GM19455 (cell line): ENCODE measurements around the gene MED23.
"Not testable (repeated sequence)": the region's sequence is repeated elsewhere in the genome, so short reads cannot be mapped to it uniquely, and the experiment has no call there.

Experiments used
- ATAC-seq: cut with Tn5 transposase; IDR thresholded peaks from one replicate; pipeline ENCODE4 v1.9.1; 2021; ENCODE audit not compliant: unreplicated experiment

MED23 gene

DNA sequence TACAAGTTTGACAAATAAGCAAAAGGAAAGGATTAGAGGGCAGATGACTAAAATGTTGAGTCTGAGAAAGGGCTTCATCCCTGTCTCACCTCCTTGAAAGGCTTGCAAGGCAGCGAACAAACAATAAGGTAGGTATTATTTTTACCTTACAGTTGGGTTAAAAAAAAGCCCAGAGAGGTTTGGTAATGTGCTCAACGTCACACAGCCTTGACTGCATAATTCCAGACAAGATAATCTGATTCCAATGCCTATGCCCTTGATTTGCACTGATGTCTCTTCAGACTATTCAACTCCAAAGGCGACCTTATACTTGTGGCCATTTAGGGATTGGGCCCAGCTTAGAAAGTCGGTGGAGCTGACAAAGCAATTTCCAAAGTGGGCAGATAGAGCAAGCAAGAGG, 53.4 kb downstream of the MED23 start:
- no peak for ATAC-seq

GRCh38 chr6:131574133-131574532, 53.9 kb downstream of the MED23 start:
- ATAC-seq = no peak

DNA sequence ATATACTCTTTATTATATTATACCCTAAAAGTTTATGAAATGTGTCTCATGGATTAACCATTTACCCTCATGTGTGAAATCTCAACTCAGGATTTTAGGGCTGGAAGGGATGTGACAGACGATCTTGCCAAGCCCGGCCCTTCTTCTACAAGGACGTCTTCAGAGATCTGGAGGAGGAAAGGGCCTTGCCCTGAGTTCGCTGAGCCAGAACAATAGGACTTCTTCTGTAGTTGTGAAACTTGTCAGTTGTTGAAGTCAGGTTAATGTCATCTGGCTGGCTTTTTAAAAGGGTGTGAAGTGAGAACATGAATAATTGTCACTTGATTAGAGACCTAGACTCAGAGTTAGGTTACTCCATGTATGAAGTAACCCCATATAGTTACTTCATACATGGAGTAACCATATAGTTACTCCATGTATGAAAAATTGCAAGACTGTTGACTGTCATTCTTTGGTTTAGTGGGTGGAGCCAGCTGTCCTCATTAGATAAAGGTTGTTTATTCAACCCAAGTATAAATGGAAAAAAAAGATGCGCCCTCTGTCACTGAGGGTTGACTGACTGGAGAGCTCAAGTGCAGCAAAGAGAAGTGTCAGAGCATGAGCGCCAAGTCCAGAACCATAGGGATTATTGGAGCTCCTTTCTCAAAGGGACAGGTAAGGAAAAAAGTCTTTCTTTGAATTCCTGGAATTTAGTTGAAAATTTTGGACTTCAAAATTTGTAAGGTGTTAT, 55.2 kb downstream of the MED23 start, which contains the start of gene ARG1:
Gene ARG1, plus strand, starts transcription at position 541 of the 730 bp plus-strand sequence. Its CDS starts 57 bp downstream, at position 598.
- ATAC-seq = no peak

DNA sequence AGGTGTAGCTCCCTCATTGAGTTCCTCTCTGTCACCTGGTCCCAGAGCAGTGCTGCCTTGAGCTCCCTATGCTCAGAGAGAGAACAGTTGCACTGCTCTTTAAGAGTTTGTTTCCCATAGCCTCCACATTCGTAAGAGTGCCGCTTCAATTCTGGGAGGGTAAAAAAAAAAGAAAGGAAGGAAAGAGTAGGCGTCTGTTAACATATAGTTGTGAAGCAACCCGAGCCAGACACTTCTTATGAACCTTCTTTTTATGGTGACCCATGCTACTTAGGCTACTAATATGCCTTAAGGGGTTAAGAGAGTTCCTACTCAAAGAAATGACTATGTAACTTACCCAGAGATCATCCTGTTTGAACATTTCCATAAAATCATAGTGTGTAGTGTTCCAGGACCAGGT, 59.3 kb downstream of the MED23 start:
- no peak for ATAC-seq

GRCh38 chr6:131565056-131565455, 63.0 kb downstream of the MED23 start:
- no peak for ATAC-seq

GRCh38 chr6:131561925-131562707, 65.9 kb downstream of the MED23 start:
- ATAC-seq = no peak

- ATAC-seq = no peak
These were observed 69.1 kb downstream of the MED23 start for GRCh38 chr6:131558922-131559321.

DNA sequence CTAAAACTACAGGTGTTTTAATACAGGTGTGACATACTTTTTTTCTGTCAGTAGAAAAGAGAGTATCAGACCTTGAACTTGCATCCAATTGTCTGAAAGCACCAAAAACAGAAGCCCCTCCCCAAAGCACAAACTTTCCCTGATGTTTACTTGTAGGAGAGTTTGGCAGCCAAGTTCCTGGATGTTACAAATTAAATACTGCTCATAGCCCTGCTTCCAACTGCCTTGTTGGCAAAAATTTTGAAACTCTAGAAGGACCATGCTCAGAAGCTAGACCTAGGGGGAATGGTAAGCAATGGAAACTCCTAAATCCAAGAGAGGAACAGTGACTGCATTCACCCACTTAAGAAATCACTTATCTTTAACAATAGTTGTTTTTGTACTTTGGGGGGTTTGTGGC, 72.0 kb downstream of the MED23 start:
- no peak for ATAC-seq

- ATAC-seq = no peak
These were observed 75.5 kb downstream of the MED23 start for GRCh38 chr6:131552572-131552971.

- ATAC-seq = no peak
These were observed 76.1 kb downstream of the MED23 start for GRCh38 chr6:131551902-131552301.

DNA sequence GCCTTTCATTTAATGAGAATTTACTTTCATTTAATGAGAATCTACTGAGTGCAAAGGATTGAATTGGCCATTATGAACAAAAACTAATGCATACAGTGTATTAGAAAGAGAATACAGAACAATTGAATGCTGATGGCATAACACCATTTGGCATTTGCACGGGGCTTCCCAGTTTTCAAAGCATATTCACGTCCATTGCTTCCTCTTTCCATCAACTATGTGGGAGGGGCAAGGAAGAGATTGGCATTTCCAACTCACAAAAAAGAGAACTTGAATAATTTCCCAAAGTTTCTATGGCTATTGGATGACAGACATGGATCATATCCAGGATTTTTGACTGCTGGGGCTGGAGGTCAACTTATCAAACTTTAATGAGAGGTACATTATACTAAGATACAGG, 78.2 kb downstream of the MED23 start:
- ATAC-seq = no peak

DNA sequence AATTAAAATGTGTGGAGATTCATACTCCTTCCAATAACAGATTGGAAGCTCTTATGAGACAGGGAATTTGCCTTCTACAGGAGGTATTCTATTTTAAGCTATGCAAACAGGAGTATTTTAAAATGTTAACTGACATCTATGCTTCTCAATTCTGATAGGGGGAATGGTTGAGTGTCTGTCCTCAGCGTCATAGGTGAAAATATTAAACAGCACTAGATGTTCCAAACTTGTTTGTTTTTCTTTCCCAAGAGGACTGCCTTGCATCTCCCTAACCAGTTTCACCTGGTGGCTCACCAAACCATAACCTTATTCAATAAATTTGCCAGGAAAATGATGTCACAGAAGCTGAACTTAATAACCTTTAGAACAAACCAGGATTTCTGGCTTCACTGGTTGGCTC, 79.6 kb downstream of the MED23 start:
- no peak for ATAC-seq

DNA sequence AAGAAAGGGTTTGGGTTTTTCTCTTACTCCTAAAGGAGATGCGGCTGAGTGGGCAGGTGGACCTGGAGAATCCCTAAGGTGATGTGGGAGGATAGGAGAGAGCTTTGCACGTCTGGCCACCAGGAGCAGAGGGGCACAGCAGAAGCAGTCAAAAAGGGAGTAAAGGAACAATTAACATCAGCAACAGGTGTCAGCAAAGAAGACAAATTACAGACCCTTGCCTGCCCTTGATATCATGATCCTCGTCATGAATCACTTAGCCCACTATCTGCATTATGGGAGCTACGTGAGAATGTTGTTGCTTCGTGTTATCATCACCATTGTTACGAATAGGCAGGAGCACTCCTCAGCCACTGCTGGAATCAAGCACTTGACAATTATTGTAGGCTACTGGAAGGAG, 80.6 kb downstream of the MED23 start:
- ATAC-seq = no peak

DNA sequence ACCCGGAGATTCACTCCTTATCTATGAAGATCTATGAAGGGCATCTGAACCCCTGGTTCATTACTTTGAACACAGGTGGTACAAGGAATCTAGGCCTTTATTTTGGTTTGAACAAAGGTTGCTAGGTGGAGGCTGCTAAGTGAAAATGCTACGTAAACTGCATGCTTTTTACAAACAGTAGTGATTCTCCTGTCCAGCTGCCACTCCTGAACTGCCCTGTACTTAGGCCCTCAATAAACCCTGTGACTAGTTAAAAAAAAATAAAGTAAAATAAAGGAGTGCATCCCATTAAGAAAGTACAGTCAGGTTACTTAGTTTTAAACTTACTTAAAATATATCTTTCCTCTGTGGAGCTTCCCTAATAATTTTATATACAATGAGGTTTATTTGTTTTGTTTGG, 82.7 kb downstream of the MED23 start:
- no peak for ATAC-seq

DNA sequence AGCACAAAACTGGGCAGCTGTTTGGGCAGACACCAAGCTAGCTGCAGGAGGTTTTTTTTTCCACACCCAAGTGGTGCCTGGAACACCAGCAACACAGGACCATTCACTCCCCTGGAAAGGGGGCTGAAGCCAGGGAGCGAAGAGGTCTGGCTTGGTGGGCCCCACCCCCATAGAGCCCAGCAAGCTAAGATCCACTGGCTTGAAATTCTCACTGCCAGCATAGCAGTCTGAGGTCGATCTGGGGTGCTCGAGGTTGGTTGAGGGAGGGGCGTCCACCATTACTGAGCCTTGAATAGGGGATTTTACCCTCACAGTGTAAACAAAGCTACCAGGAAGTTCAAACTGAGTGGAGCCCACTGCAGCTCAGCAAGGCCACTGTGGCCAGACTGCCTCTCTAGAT, 89.4 kb downstream of the MED23 start:
- ATAC-seq = not testable (repeated sequence)

- ATAC-seq = no peak
These were observed 95.4 kb downstream of the MED23 start for GRCh38 chr6:131532580-131533039.

DNA sequence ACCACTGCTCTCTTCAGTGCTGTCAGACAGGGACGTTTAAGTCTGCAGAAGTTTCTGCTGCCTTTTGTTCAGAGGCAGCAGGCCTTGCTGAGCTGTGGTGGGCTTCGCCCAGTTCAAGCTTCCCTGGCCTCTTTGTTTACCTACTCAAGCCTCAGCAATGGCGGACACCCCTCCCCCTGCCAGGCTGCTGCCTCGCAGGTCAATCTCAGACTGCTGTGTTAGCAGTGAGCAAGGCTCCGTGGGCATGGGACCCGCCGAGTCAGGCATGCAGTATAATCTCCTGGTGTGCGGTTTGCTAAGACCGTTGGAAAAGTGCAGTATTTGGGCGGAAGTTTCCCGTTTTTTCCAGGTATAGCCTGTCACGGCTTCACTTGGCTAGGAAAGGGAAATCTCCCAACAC, 96.4 kb downstream of the MED23 start:
- not testable (repeated sequence) for ATAC-seq

GRCh38 chr6:131530936-131531335, 97.1 kb downstream of the MED23 start:
- not testable (repeated sequence) for ATAC-seq

DNA sequence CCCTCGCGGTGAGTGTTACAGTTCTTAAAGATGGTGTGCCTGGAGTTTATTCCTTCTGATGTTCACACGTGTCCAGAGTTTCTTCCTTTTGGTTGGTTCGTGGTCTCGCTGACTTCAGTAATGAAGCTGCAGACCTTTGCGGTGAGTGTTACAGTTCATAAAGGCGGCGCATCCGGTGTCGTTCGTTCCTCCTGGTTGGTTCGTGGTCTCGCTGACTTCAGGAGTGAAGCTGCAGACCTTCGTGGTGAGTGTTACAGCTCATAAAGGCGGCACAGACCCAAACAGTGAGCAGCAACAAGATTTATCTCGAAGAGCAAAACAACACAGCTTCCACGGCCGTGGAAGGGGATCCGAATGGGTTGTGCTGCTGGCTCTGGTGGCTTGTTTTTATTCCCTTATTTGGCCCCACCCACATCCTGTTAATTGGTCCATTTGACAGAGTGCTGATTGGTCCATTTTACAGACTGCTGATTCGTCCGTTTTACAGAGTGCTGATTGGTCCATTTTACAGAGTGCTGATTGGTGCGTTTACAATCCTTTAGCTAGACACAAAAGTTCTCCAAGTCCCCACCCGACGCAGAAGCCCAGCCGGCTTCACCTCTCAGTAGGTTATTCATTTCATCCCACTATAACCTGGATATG, 103.2 kb downstream of the MED23 start:
- ATAC-seq = no peak

GRCh38 chr6:131523988-131524673, 103.9 kb downstream of the MED23 start:
- ATAC-seq = no peak
